BJ (cell line): ENCODE measurements around the gene SNAPC2. TPM values are rescaled to one million over a fixed set of nuclear protein-coding genes. Genes with fewer than 3 reads are reported as not detected.
A peak's percentile ranks its signal among the peaks of the same experiment; 100 is the strongest.

Experiments
- CTCF ChIA-PET: fragments of 350-600 bp; formaldehyde crosslinking; extraction: SDS; loops from one replicate; lab custom pipeline; 2021; ENCODE audit warnings: antibody characterized with exemption, inconsistent platforms; lab: Yijun Ruan, JAX
- POLR2A ChIA-PET: fragments of 300-600 bp; sonication (Branson Sonifier 250); formaldehyde crosslinking; extraction: SDS; loops from one replicate; lab custom pipeline; 2021; ENCODE audit warnings: antibody characterized with exemption; lab: Charles Lee
- DNase-seq: peaks from one replicate; pipeline ENCODE4 v3.0.0-alpha.2; 2011; ENCODE audit warnings: low read depth
- H3K27me3 ChIP-seq: 2 replicates; pipeline ENCODE4 v1.6.0; 2011; ENCODE audit warnings: low read length; ENCODE audit not compliant: control insufficient read depth, insufficient read depth
- H3K36me3 ChIP-seq: 2 replicates; pipeline ENCODE4 v1.5.1; 2011; ENCODE audit warnings: low read length; ENCODE audit not compliant: control insufficient read depth, insufficient read depth
- H3K4me3 ChIP-seq: 2 replicates; pipeline ENCODE4 v1.5.1; 2011; ENCODE audit warnings: low read depth, mild to moderate bottlenecking, control low read depth, low read length
- polyA plus RNA-seq: library from polyadenylated mRNA; depleted of rRNA; stranded (reverse); fragments of >200 nt; gene quantifications from 2 replicates; pipeline ENCODE4 v1.2.3, GENCODE V29; 2011
- TF ChIP-seq, protein P1 (sequence below): IDR thresholded peaks from 2 replicates; pipeline ENCODE4 v1.5.1; 2011; ENCODE audit warnings: low read depth, mild to moderate bottlenecking, control low read depth, inconsistent platforms, low read length, moderate library complexity; ENCODE audit not compliant: insufficient read depth

SNAPC2 gene
- polyA plus RNA-seq, 1 experiment: 28.2 TPM

DNA sequence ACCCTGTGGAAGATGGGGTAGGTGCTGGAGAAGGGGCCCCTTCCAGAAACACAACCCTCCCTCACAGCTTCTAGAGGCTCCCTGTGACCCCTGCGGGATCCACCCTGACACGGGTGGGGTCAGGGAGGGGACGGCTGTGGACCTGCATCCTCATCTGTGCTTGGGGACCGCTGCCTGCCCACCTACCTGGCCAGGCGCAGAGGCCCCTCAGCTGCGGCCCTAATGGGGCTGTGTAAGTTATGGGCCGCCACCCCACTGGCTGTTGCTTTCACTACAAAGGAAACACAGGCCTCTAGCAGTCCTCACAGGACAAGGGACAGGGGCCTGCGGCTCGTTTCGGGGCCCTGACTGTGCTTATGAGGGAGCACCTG is 12.8 kb downstream of the SNAPC2 start:
- POLR2A ChIA-PET: no interaction called here
- no peaks in the 10 kb centered on the region for H3K27me3 ChIP-seq
- CTCF ChIA-PET: no interaction called here
- DNase-seq: no peak
- peaks cover 49% of the 10 kb centered on the region for H3K36me3 ChIP-seq
- no peak overlapping the region for H3K4me3 ChIP-seq
- TF ChIP-seq, protein P1, sequence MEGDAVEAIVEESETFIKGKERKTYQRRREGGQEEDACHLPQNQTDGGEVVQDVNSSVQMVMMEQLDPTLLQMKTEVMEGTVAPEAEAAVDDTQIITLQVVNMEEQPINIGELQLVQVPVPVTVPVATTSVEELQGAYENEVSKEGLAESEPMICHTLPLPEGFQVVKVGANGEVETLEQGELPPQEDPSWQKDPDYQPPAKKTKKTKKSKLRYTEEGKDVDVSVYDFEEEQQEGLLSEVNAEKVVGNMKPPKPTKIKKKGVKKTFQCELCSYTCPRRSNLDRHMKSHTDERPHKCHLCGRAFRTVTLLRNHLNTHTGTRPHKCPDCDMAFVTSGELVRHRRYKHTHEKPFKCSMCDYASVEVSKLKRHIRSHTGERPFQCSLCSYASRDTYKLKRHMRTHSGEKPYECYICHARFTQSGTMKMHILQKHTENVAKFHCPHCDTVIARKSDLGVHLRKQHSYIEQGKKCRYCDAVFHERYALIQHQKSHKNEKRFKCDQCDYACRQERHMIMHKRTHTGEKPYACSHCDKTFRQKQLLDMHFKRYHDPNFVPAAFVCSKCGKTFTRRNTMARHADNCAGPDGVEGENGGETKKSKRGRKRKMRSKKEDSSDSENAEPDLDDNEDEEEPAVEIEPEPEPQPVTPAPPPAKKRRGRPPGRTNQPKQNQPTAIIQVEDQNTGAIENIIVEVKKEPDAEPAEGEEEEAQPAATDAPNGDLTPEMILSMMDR: no peak

GRCh38 chr19:7933411-7933810 is 13.3 kb downstream of the SNAPC2 start:
- Histone ChIP-seq H3K27me3 (no peaks in the 10 kb centered on the region), H3K36me3 (peaks cover 49% of the 10 kb centered on the region), H3K4me3 (no peak overlapping the region)
- ChIA-PET POLR2A (no interaction called here), CTCF (interaction anchor here (1.0 to 1.1 kb wide), 2 partner anchors 9 to 10 kb away, joined by 3 read pairs; partner anchors contain the start of gene TIMM44)
- TF ChIP-seq, protein P1: peak; percentile 41
- DNase-seq: no peak

- TF ChIP-seq, protein P1: no peak
- H3K27me3 ChIP-seq: no peaks in the 10 kb centered on the region
- ChIA-PET POLR2A (no interaction called here), CTCF (interaction anchor here (1.0 to 1.1 kb wide), 2 partner anchors 8 to 10 kb away, joined by 3 read pairs; partner anchors contain the start of gene TIMM44)
- no peak overlapping the region for H3K4me3 ChIP-seq
- no peak for DNase-seq
- H3K36me3 ChIP-seq: peaks cover 50% of the 10 kb centered on the region
Measured at GRCh38 chr19:7933828-7934725, 13.9 kb downstream of the SNAPC2 start.

- no peak for DNase-seq
- H3K4me3 ChIP-seq: no peak overlapping the region
- no peaks in the 10 kb centered on the region for H3K27me3 ChIP-seq
- H3K36me3 ChIP-seq: peaks cover 50% of the 10 kb centered on the region
- CTCF ChIA-PET: interaction anchor here (1.5 kb wide), 1 partner anchor 9 kb away, joined by 8 read pairs; no protein-coding TSS in a partner anchor
- POLR2A ChIA-PET: no interaction called here
- TF ChIP-seq, protein P1: no peak
Measured at GRCh38 chr19:7934766-7935165, 14.6 kb downstream of the SNAPC2 start.

GRCh38 chr19:7940841-7941240 is 20.7 kb downstream of the SNAPC2 start:
- POLR2A ChIA-PET: no interaction called here
- H3K36me3 ChIP-seq: peaks cover 21% of the 10 kb centered on the region

More at GRCh38 chr19:7940841-7941240, 20.7 kb downstream of the SNAPC2 start:
- CTCF ChIA-PET: interaction anchor here (0.6 kb wide), 1 partner anchor 124 kb away, joined by 3 read pairs; no protein-coding TSS in a partner anchor
- no peaks in the 10 kb centered on the region for H3K27me3 ChIP-seq
- H3K4me3 ChIP-seq: no peak overlapping the region
- no peak for DNase-seq
- TF ChIP-seq, protein P1: no peak
